ENCODE measurements around the gene NDUFAF8.
A peak's percentile ranks its signal among the peaks of the same experiment; 100 is the strongest.

The NDUFAF8 gene

GRCh38 chr17:81198826-81199481 is 40.2 kb upstream of the NDUFAF8 start:
- no peak overlapping the region for H2AK5ac ChIP-seq (ENCODE audit: low read depth, low read length)
- H3K36me3 ChIP-seq (replicated peaks in 1 of 2; ENCODE audit: control insufficient read depth in 2 of 2, insufficient read depth in 2 of 2, low read length in 2 of 2), result peaks cover 40 to 91% of the 10 kb centered on the region in 2 donors
- H4K8ac ChIP-seq (ENCODE audit: low read depth, low read length), result no peak overlapping the region
- H2BK12ac ChIP-seq (ENCODE audit: low read length), result no peak overlapping the region
- no peaks in the 10 kb centered on the region for H3K9me3 ChIP-seq (replicated peaks in 1 of 2; ENCODE audit: control insufficient read depth in 2 of 2, insufficient read depth in 1 of 2, low read depth in 1 of 2, low read length in 2 of 2)
- no CpG with 5 or more reads among the region's 22 CpGs for WGBS, 2 donors (ENCODE audit: extremely low coverage in 2 of 2, insufficient read length in 2 of 2, insufficient replicate concordance in 1 of 2)
- no peak overlapping the region for H3K4me2 ChIP-seq (ENCODE audit: insufficient read depth, low read length, poor library complexity, severe bottlenecking)
- H3K4me3 ChIP-seq (ENCODE audit: low read length in 2 of 2), result no peak overlapping the region
- no peak overlapping the region for H2BK15ac ChIP-seq (ENCODE audit: low read length)
- no peaks in the 10 kb centered on the region for H3K27me3 ChIP-seq (ENCODE audit: control insufficient read depth in 3 of 3, insufficient read depth in 3 of 3, low read depth in 1 of 3, low read length in 3 of 3)
- no peak overlapping the region for H3K14ac ChIP-seq (ENCODE audit: low read length)
- H3K79me1 ChIP-seq (ENCODE audit: low read depth, low read length), result peaks cover 5% of the 10 kb centered on the region
- peak overlapping the region; percentile 21 for H3K9ac ChIP-seq (ENCODE audit: low read depth, low read length, poor library complexity)
- H3K23ac ChIP-seq (ENCODE audit: low read depth, low read length, poor library complexity), result no peak overlapping the region
- no peak overlapping the region for H2AFZ ChIP-seq (ENCODE audit: low read length)
- DNase-seq (ENCODE audit: low spot score), result no peak
- H4K91ac ChIP-seq (ENCODE audit: low read depth, low read length, poor library complexity), result peak overlapping the region; percentile 53
- H3K18ac ChIP-seq (ENCODE audit: low read length), result no peak overlapping the region
- H3K4me1 ChIP-seq (ENCODE audit: control insufficient read depth in 2 of 2, insufficient read depth in 1 of 2, low read depth in 1 of 2, low read length in 2 of 2), result no peaks in the 10 kb centered on the region
- no peak overlapping the region for H3K27ac ChIP-seq (replicated peaks; ENCODE audit: low read length)
- H3K4ac ChIP-seq (ENCODE audit: low read length), result no peak overlapping the region
- no peak overlapping the region for H2BK120ac ChIP-seq (ENCODE audit: low read depth, low read length)
- H2BK5ac ChIP-seq (ENCODE audit: low read length), result peak overlapping the region; percentile 24

GRCh38 chr17:81199482-81199830 is 39.7 kb upstream of the NDUFAF8 start:
- Histone ChIP-seq H2BK5ac (ENCODE audit: low read length) (peak overlapping the region; percentile 24), H2BK15ac (ENCODE audit: low read length) (no peak overlapping the region), H4K8ac (ENCODE audit: low read depth, low read length) (no peak overlapping the region), H3K14ac (ENCODE audit: low read length) (no peak overlapping the region), H2BK12ac (ENCODE audit: low read length) (no peak overlapping the region), H3K23ac (ENCODE audit: low read depth, low read length, poor library complexity) (no peak overlapping the region), H3K18ac (ENCODE audit: low read length) (no peak overlapping the region), H3K4me3 (ENCODE audit: low read length in 2 of 2) (no peak overlapping the region), H3K4me1 (ENCODE audit: control insufficient read depth in 2 of 2, insufficient read depth in 1 of 2, low read depth in 1 of 2, low read length in 2 of 2) (no peaks in the 10 kb centered on the region), H3K9ac (ENCODE audit: low read depth, low read length, poor library complexity) (no peak overlapping the region), H3K36me3 (replicated peaks in 1 of 2; ENCODE audit: control insufficient read depth in 2 of 2, insufficient read depth in 2 of 2, low read length in 2 of 2) (peaks cover 41 to 89% of the 10 kb centered on the region in 2 donors), H3K9me3 (replicated peaks in 1 of 2; ENCODE audit: control insufficient read depth in 2 of 2, insufficient read depth in 1 of 2, low read depth in 1 of 2, low read length in 2 of 2) (no peaks in the 10 kb centered on the region), H3K27ac (replicated peaks; ENCODE audit: low read length) (no peak overlapping the region), H2AK5ac (ENCODE audit: low read depth, low read length) (no peak overlapping the region), H2AFZ (ENCODE audit: low read length) (no peak overlapping the region), H3K4ac (ENCODE audit: low read length) (no peak overlapping the region), H3K27me3 (ENCODE audit: control insufficient read depth in 3 of 3, insufficient read depth in 3 of 3, low read depth in 1 of 3, low read length in 3 of 3) (no peaks in the 10 kb centered on the region), H3K4me2 (ENCODE audit: insufficient read depth, low read length, poor library complexity, severe bottlenecking) (no peak overlapping the region), H2BK120ac (ENCODE audit: low read depth, low read length) (no peak overlapping the region), H3K79me1 (ENCODE audit: low read depth, low read length) (peaks cover 5% of the 10 kb centered on the region), H4K91ac (ENCODE audit: low read depth, low read length, poor library complexity) (peak overlapping the region; percentile 53)
- no peak for DNase-seq (ENCODE audit: low spot score)
- no CpG with 5 or more reads among the region's 18 CpGs for WGBS, 2 donors (ENCODE audit: extremely low coverage in 2 of 2, insufficient read length in 2 of 2, insufficient replicate concordance in 1 of 2)

GRCh38 chr17:81200201-81200600 is 38.9 kb upstream of the NDUFAF8 start:
- Histone ChIP-seq H4K8ac (ENCODE audit: low read depth, low read length) (peak overlapping the region; percentile 43), H3K14ac (ENCODE audit: low read length) (no peak overlapping the region), H3K27ac (replicated peaks; ENCODE audit: low read length) (no peak overlapping the region), H3K18ac (ENCODE audit: low read length) (no peak overlapping the region), H2AK5ac (ENCODE audit: low read depth, low read length) (no peak overlapping the region), H3K4ac (ENCODE audit: low read length) (no peak overlapping the region), H3K79me1 (ENCODE audit: low read depth, low read length) (peaks cover 3% of the 10 kb centered on the region), H4K91ac (ENCODE audit: low read depth, low read length, poor library complexity) (no peak overlapping the region), H3K36me3 (replicated peaks in 1 of 2; ENCODE audit: control insufficient read depth in 2 of 2, insufficient read depth in 2 of 2, low read length in 2 of 2) (peaks cover 38 to 87% of the 10 kb centered on the region in 2 donors), H2BK5ac (ENCODE audit: low read length) (peak overlapping the region; percentile 48), H3K23ac (ENCODE audit: low read depth, low read length, poor library complexity) (peak overlapping the region; percentile 43), H2BK120ac (ENCODE audit: low read depth, low read length) (no peak overlapping the region), H3K9me3 (replicated peaks in 1 of 2; ENCODE audit: control insufficient read depth in 2 of 2, insufficient read depth in 1 of 2, low read depth in 1 of 2, low read length in 2 of 2) (no peaks in the 10 kb centered on the region), H2BK12ac (ENCODE audit: low read length) (no peak overlapping the region), H2AFZ (ENCODE audit: low read length) (no peak overlapping the region), H3K4me2 (ENCODE audit: insufficient read depth, low read length, poor library complexity, severe bottlenecking) (no peak overlapping the region), H3K27me3 (ENCODE audit: control insufficient read depth in 3 of 3, insufficient read depth in 3 of 3, low read depth in 1 of 3, low read length in 3 of 3) (no peaks in the 10 kb centered on the region), H3K9ac (ENCODE audit: low read depth, low read length, poor library complexity) (no peak overlapping the region), H2BK15ac (ENCODE audit: low read length) (no peak overlapping the region), H3K4me1 (ENCODE audit: control insufficient read depth in 2 of 2, insufficient read depth in 1 of 2, low read depth in 1 of 2, low read length in 2 of 2) (no peaks in the 10 kb centered on the region), H3K4me3 (ENCODE audit: low read length in 2 of 2) (no peak overlapping the region)
- no CpG with 5 or more reads among the region's 18 CpGs for WGBS, 2 donors (ENCODE audit: extremely low coverage in 2 of 2, insufficient read length in 2 of 2, insufficient replicate concordance in 1 of 2)
- DNase-seq (ENCODE audit: low spot score), result no peak

- Histone ChIP-seq H3K18ac (ENCODE audit: low read length) (peak overlapping the region; percentile 33), H2BK120ac (ENCODE audit: low read depth, low read length) (no peak overlapping the region), H3K14ac (ENCODE audit: low read length) (peak overlapping the region; percentile 38), H4K91ac (ENCODE audit: low read depth, low read length, poor library complexity) (no peak overlapping the region), H2BK15ac (ENCODE audit: low read length) (no peak overlapping the region), H2AK5ac (ENCODE audit: low read depth, low read length) (peak overlapping the region; percentile 87), H3K4me2 (ENCODE audit: insufficient read depth, low read length, poor library complexity, severe bottlenecking) (no peak overlapping the region), H4K8ac (ENCODE audit: low read depth, low read length) (no peak overlapping the region), H3K9me3 (replicated peaks in 1 of 2; ENCODE audit: control insufficient read depth in 2 of 2, insufficient read depth in 1 of 2, low read depth in 1 of 2, low read length in 2 of 2) (no peaks in the 10 kb centered on the region), H2BK5ac (ENCODE audit: low read length) (peak overlapping the region; percentile 48), H3K4ac (ENCODE audit: low read length) (no peak overlapping the region), H3K27me3 (ENCODE audit: control insufficient read depth in 3 of 3, insufficient read depth in 3 of 3, low read depth in 1 of 3, low read length in 3 of 3) (no peaks in the 10 kb centered on the region), H3K4me1 (ENCODE audit: control insufficient read depth in 2 of 2, insufficient read depth in 1 of 2, low read depth in 1 of 2, low read length in 2 of 2) (no peaks in the 10 kb centered on the region), H3K79me1 (ENCODE audit: low read depth, low read length) (peaks cover 3% of the 10 kb centered on the region), H2AFZ (ENCODE audit: low read length) (no peak overlapping the region), H3K9ac (ENCODE audit: low read depth, low read length, poor library complexity) (peak overlapping the region; percentile 70), H3K36me3 (replicated peaks in 1 of 2; ENCODE audit: control insufficient read depth in 2 of 2, insufficient read depth in 2 of 2, low read length in 2 of 2) (peaks cover 32 to 80% of the 10 kb centered on the region in 2 donors), H3K27ac (replicated peaks; ENCODE audit: low read length) (no peak overlapping the region), H2BK12ac (ENCODE audit: low read length) (no peak overlapping the region), H3K4me3 (ENCODE audit: low read length in 2 of 2) (no peak overlapping the region), H3K23ac (ENCODE audit: low read depth, low read length, poor library complexity) (peak overlapping the region; percentile 43)
- peak; percentile 21 for DNase-seq (ENCODE audit: low spot score)
- no CpG with 5 or more reads among the region's 27 CpGs for WGBS, 2 donors (ENCODE audit: extremely low coverage in 2 of 2, insufficient read length in 2 of 2, insufficient replicate concordance in 1 of 2)
Measured at GRCh38 chr17:81200695-81201580, 38.2 kb upstream of the NDUFAF8 start.
